Retinal pigment epithelial cell (primary cell): ENCODE results near the gene G6PD.
A peak's percentile ranks its signal among the peaks of the same experiment; 100 is the strongest.

Experiments used
- DNase-seq: peaks from one replicate; pipeline ENCODE4 v3.0.0-alpha.2; 2010; ENCODE audit warnings: low read depth
- H3K4me3 ChIP-seq: 2 replicates; pipeline ENCODE4 v1.5.1; 2011; ENCODE audit warnings: mild to moderate bottlenecking, low read length, control low read depth, moderate library complexity
- TF ChIP-seq, protein P1 (sequence below): conservative IDR thresholded peaks from 2 replicates; pipeline ENCODE4 v1.5.1; 2011; ENCODE audit warnings: low read depth, low read length, control low read depth, inconsistent platforms

Gene G6PD

DNA sequence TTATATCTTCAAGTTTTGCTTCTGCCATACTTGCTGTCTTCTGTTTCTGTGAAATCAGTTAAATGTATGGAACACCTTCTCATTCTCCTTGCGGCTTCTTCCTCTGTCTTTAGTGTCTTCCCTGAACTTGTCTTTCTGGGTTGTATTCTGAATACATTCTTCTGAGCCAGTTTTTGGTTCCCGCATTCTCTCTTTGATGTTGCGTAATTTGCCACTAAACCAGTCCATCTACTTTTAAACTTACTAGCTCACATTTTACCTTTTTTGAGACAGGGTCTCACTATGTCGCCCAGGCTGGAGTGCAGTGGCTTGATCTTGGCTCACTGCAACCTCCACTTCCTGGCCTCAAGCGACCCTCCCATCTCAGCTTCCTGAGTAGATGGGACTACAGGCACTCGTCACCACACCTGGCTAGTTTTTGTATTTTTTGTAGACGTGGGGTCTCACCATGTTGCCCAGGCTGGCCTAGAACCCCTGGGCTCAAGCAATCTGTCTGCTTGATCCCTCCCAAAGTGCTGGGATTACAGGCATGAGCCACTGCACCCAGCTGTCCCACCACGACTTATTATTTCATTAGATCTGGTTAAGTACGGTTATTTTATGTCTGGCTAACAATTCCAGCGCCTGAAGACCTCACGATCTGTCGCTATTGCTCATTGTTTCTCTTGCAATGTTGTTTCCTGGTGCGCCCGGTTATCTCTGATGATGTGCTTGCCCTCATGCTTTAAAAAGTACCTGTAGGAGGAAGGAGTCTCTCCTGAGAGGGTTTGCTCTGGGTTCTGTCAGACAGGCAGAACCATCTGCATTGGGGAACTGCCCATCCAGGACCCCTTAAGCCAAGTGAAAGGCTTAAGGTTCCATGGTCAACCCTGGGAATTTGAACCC is 20.8 kb downstream of the G6PD start:
- TF ChIP-seq, protein P1, sequence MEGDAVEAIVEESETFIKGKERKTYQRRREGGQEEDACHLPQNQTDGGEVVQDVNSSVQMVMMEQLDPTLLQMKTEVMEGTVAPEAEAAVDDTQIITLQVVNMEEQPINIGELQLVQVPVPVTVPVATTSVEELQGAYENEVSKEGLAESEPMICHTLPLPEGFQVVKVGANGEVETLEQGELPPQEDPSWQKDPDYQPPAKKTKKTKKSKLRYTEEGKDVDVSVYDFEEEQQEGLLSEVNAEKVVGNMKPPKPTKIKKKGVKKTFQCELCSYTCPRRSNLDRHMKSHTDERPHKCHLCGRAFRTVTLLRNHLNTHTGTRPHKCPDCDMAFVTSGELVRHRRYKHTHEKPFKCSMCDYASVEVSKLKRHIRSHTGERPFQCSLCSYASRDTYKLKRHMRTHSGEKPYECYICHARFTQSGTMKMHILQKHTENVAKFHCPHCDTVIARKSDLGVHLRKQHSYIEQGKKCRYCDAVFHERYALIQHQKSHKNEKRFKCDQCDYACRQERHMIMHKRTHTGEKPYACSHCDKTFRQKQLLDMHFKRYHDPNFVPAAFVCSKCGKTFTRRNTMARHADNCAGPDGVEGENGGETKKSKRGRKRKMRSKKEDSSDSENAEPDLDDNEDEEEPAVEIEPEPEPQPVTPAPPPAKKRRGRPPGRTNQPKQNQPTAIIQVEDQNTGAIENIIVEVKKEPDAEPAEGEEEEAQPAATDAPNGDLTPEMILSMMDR: no peak
- DNase-seq: no peak

DNA sequence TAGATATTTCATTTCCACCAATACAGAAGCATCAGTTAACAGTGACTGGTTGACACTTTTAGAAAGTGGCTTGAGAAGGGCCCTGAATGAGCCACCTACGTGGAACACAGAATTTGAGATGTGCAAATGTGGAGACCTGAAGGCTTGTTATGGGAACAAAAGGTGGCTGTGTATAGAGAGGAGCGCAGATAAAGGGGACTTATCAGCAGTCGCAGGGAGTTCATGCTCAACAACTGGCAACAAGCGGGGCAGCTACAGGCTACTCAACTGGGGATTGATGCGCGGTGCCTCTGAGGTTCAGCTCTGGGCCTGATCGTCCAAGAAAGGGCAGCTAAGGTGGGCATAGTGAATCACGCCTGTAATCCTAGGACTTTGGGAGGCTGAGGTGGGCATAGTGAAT is 27.3 kb downstream of the G6PD start:
- TF ChIP-seq, protein P1: no peak
- no peak for DNase-seq

More for the DNA sequence above, 20.8 kb downstream of the G6PD start:
- no peak overlapping the region for H3K4me3 ChIP-seq

DNA sequence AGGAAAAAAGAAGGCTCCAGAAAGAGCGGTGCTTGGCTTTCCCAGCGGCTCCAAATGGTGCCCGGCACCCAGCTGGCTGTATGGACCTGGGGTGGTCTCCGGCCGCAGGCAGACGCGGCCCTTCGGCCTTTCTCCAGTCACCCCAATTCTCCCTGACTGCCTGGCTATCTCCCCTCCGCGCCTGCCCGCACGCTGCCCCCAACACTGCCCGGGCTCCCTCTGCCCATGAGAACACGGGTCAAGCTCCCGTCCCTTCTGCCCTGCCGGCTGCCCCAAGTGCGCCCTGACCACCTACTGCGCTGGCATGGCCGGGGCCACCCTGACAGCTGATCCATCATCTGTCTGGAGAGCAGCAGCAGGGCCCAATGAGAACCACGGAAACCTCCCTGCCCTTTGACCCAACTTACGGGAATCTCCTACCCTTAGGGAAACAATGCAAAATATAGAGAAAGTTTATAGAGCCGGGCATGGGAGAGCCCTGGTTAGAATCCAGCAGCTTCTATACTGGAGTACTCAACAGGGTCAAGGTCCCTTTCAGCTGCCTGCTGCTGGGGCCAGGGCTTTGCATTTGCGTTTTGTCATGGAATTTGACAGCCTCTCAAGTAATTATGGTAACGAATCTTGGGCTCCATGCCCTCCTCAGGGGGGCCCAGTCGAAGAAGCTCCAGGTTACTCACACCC is 29.4 kb downstream of the G6PD start:
- TF ChIP-seq, protein P1: no peak
- no peak for DNase-seq
- H3K4me3 ChIP-seq: no peak overlapping the region

More for the DNA sequence above, 27.3 kb downstream of the G6PD start:
- H3K4me3 ChIP-seq: no peak overlapping the region

DNA sequence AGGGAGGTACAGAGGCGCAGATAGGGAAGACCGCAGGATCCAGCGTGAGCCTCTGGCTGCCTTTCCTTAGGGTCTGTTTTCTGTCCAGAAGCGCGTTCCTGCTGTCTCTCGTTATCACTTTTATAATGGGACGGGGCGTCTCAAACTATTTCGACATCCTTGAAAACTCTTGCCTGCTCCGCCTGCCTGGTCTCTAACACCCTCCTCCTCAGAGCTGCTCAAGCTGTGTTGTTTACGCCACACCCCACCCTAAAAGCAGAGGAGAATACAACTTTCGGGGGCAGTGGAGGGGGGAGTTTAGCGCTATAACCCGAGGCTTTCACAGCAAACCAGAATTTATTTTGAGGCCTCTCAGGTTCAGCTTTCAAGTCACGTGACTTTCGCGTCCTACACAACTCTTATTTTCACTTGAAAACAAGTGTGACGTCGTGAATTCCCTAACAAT is 30.0 kb downstream of the G6PD start:
- DNase-seq: no peak
- peak overlapping the region; percentile 51 for H3K4me3 ChIP-seq
- TF ChIP-seq, protein P1: no peak

DNA sequence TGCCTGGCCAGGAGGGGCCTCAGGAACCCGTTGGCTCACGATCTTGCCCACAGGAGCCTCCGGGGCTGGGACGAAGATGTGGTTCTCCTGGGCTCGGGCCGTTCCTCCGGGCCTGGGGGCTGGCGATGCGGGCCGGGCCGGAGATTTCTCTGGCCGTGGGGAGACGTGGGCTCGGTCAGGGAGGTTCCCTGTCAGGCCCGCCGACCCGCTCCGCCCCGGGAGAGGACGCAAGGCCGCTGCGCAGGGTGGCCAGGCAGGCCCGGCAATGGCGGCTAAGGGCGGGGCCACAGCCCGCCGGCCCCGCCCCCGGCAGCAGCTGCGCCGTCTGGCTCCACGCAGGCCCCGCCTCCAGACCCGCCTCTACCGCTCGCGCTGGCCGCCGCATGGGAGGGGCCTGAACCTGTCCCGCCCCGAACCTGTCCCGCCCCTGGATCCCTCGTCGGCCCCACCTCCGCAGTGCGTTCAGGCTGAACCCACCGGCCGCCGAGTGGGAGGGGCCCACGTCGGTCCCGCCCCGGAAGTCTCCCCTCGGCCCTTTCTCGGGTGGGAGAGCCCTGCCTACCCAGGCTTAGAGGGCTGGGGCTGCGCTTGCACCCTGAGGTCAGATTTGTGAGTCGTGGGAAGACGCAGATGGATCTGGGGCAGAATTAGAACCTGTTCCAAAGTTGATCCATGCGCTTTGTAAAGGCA is 30.5 kb downstream of the G6PD start, which contains the start of gene FAM3A:
FAM3A (minus strand) TSS at position 267 of the 690 bp plus-strand sequence. CDS start 460 bp downstream, outside the sequence.
- peak; percentile 49 for DNase-seq
- TF ChIP-seq, protein P1: no peak
- H3K4me3 ChIP-seq: peak within 1 kb of the TSS; percentile 58

DNA sequence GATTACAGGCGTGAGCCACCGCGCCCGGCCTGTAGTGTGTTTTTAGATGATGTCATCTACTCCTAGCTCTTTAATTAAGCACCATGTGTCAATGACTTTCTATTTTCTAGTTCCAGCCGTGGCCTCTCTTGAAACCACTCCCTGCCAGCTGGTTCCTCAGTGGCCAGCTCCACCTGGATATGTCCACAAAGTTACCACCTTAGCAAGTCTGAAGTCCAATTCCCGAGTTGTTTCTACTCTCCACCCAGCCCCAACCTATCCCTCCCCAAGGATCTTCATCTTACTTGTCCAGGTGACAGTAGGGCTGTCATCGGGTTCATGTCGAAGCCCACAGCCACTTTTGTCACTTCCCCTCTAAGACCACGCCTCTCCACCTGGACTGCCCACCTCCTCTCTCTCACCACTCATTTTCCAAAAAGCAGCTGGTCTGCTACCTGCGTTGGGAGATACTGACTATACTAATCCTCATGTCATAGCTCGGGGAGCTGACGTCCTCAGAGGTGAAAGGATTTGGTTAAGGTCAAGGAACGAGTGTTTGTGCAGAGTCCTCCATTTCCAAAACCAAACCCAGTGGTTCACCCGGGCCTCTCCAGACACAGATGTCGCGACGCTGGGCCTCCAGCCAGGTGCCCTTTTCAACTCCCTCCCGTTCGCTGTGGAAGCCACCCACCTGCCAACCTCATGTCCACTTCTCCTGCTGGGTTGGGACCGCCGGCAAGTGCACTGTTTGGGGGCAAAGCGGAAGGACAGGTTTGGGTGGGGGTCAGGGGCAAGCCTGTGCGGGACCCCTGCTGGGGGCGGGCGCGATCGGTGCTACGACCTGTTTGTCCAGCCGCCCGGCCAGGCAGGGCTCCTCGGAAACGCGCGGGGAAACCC is 31.3 kb downstream of the G6PD start:
- DNase-seq: no peak
- TF ChIP-seq, protein P1: no peak
- peak overlapping the region; percentile 58 for H3K4me3 ChIP-seq
